ENCODE measurements around the gene GNAZ. TPM values are rescaled to one million over a fixed set of nuclear protein-coding genes. Genes with fewer than 3 reads are reported as not detected.

GNAZ gene
- total RNA-seq, 1 experiment from 2014 or later = 0.48 TPM

DNA sequence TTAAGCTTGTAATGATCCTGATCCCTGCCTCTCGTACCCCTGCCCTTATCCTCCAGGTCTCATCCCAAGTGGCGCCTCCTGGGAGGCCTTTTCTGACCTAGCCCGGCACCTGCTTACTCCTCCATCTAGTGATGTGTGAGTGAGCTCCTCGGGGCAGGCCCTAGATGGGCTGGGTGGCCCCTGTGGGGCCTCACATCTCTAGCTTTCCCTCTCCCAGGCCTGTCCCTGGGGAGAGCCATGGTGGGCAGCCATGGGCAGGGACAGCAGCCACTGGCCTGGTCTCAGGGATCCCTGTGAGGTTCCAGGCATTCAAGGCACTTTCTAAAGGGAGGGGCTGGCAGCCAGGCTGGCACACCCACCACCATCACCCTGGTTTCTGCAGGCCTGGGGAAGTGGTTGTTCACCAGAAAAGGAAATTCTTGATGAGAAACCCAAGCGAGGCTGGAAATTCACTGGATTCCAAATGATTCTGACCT, 27.9 kb downstream of the GNAZ start:
- BruUV-seq (replicated peaks) = no TSS peak
- Histone ChIP-seq H3K9me3 (no peaks in the 10 kb centered on the region), H3K4me3 (ENCODE audit: low read depth, low read length) (no peak overlapping the region), H3K4me1 (no peaks in the 10 kb centered on the region), H3K36me3 (ENCODE audit: control insufficient read depth, insufficient read depth, low read length) (no peaks in the 10 kb centered on the region), H3K27me3 (replicated peaks; ENCODE audit: control insufficient read depth, insufficient read depth, low read length) (no peaks in the 10 kb centered on the region)
- no peaks in the 10 kb centered on the region for H3K4me1 Mint-ChIP-seq (ENCODE audit: low read depth, unreplicated experiment)
- H3K27ac Mint-ChIP-seq (ENCODE audit: unreplicated experiment) = no peak overlapping the region
- no peaks in the 10 kb centered on the region for H3K36me3 Mint-ChIP-seq (ENCODE audit: insufficient read depth, unreplicated experiment)
- intact Hi-C loops (cut with micrococcal nuclease; ENCODE audit: unreplicated experiment) = no loop called here
- no peaks in the 10 kb centered on the region for H3K27me3 Mint-ChIP-seq (ENCODE audit: insufficient read depth, unreplicated experiment)
- no peak for TF ChIP-seq CTCF (IDR thresholded peaks at IDR 0.05; ENCODE audit: insufficient read depth in 1 of 2, low read depth in 1 of 2, low read length in 1 of 2, severe bottlenecking in 1 of 2, unreplicated experiment in 1 of 2)
- no peaks in the 10 kb centered on the region for H3K9me3 Mint-ChIP-seq (ENCODE audit: unreplicated experiment)
- ChIA-PET CTCF (no interaction called here), POLR2A (no interaction called here)
- no peak overlapping the region for H3K4me3 Mint-ChIP-seq (ENCODE audit: unreplicated experiment)
- no peak for DNase-seq

DNA sequence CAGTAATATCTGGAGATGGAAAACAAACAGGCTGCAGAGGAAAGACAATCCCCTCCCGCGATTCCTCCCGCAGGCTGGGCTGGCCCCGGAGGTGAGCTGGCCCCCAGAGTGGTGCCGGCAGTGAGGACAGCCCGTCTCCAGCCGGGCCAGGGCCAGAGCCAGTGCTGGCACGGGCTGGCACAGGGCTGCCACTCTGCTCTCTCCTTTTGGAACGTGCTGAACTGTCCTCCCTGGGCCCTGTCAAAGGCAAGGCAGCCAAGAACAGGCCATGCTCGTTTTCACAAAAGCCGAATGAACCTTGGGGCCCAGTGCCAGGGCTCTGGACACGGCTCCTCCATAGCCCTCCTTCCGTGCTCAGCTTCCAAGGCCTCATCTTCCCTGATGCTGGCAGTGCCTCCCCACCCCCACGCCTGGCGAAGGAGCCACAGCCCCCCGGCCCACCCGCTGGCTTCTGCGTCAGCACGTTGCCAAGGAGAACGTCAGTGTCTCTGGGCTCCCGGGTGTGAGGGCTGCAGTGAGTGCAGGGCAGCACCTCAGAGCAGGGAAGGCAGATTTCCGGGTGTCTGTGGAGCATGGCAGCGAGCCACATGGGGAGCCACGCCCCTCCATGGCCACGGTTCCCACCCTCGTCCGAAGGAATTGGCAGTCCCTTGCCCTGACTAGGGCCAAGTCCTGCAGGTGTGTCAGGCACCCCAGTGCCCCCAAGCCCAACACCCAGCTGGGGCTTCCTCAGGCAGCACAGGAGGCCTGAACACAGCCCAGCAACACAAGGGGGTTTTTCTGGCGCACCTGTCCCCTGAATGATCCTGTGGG, 28.6 kb downstream of the GNAZ start:
- Mint-ChIP-seq H3K4me3 (ENCODE audit: unreplicated experiment) (no peak overlapping the region), H3K27me3 (ENCODE audit: insufficient read depth, unreplicated experiment) (no peaks in the 10 kb centered on the region), H3K27ac (ENCODE audit: unreplicated experiment) (no peak overlapping the region), H3K4me1 (ENCODE audit: low read depth, unreplicated experiment) (no peaks in the 10 kb centered on the region), H3K9me3 (ENCODE audit: unreplicated experiment) (no peaks in the 10 kb centered on the region), H3K36me3 (ENCODE audit: insufficient read depth, unreplicated experiment) (no peaks in the 10 kb centered on the region)
- no peak for TF ChIP-seq CTCF (IDR thresholded peaks at IDR 0.05; ENCODE audit: insufficient read depth in 1 of 2, low read depth in 1 of 2, low read length in 1 of 2, severe bottlenecking in 1 of 2, unreplicated experiment in 1 of 2)
- no peak for DNase-seq
- Histone ChIP-seq H3K4me3 (ENCODE audit: low read depth, low read length) (no peak overlapping the region), H3K36me3 (ENCODE audit: control insufficient read depth, insufficient read depth, low read length) (no peaks in the 10 kb centered on the region), H3K27me3 (replicated peaks; ENCODE audit: control insufficient read depth, insufficient read depth, low read length) (no peaks in the 10 kb centered on the region), H3K4me1 (no peaks in the 10 kb centered on the region), H3K9me3 (no peaks in the 10 kb centered on the region)
- intact Hi-C loops (cut with micrococcal nuclease; ENCODE audit: unreplicated experiment) = no loop called here
- ChIA-PET POLR2A (no interaction called here), CTCF (no interaction called here)
- BruUV-seq (replicated peaks) = no TSS peak

GRCh38 chr22:23099531-23099804, 29.1 kb downstream of the GNAZ start:
- H3K36me3 Mint-ChIP-seq (ENCODE audit: insufficient read depth, unreplicated experiment) = no peaks in the 10 kb centered on the region

More at GRCh38 chr22:23099531-23099804, 29.1 kb downstream of the GNAZ start:
- Mint-ChIP-seq H3K9me3 (ENCODE audit: unreplicated experiment) (no peaks in the 10 kb centered on the region), H3K4me1 (ENCODE audit: low read depth, unreplicated experiment) (no peaks in the 10 kb centered on the region), H3K4me3 (ENCODE audit: unreplicated experiment) (no peak overlapping the region), H3K27ac (ENCODE audit: unreplicated experiment) (no peak overlapping the region), H3K27me3 (ENCODE audit: insufficient read depth, unreplicated experiment) (no peaks in the 10 kb centered on the region)
- Histone ChIP-seq H3K36me3 (ENCODE audit: control insufficient read depth, insufficient read depth, low read length) (no peaks in the 10 kb centered on the region), H3K4me1 (no peaks in the 10 kb centered on the region), H3K9me3 (no peaks in the 10 kb centered on the region), H3K27me3 (replicated peaks; ENCODE audit: control insufficient read depth, insufficient read depth, low read length) (no peaks in the 10 kb centered on the region), H3K4me3 (ENCODE audit: low read depth, low read length) (no peak overlapping the region)
- no TSS peak for BruUV-seq (replicated peaks)
- ChIA-PET POLR2A (no interaction called here), CTCF (no interaction called here)
- TF ChIP-seq CTCF (IDR thresholded peaks at IDR 0.05; ENCODE audit: insufficient read depth in 1 of 2, low read depth in 1 of 2, low read length in 1 of 2, severe bottlenecking in 1 of 2, unreplicated experiment in 1 of 2) = no peak
- DNase-seq = no peak
- intact Hi-C loops (cut with micrococcal nuclease; ENCODE audit: unreplicated experiment) = no loop called here
